GM18870 (cell line): Measurements from ENCODE around the gene CSF2RB.

ENCODE experiments used
- ATAC-seq: cut with Tn5 transposase; IDR thresholded peaks from one replicate; pipeline ENCODE4 v1.9.1; 2021; ENCODE audit warnings: moderate library complexity; ENCODE audit not compliant: unreplicated experiment

Gene CSF2RB

GRCh38 chr22:36913427-36914389 is at the start of gene CSF2RB:
Gene CSF2RB, plus strand, starts transcription at chr22:36913628. Its CDS starts 8,580 bp downstream, at chr22:36922208.
- no peak for ATAC-seq

GRCh38 chr22:36863979-36864378 is 49.4 kb upstream of the CSF2RB start:
- no peak for ATAC-seq

- ATAC-seq: no peak
Measured at GRCh38 chr22:36864454-36865215, 48.8 kb upstream of the CSF2RB start.

GRCh38 chr22:36865346-36865745 is 48.1 kb upstream of the CSF2RB start:
- no peak for ATAC-seq

GRCh38 chr22:36867695-36868094 is 45.7 kb upstream of the CSF2RB start:
- no peak for ATAC-seq

GRCh38 chr22:36868546-36869181 is 44.8 kb upstream of the CSF2RB start:
- no peak for ATAC-seq

GRCh38 chr22:36870250-36870649 is 43.2 kb upstream of the CSF2RB start:
- no peak for ATAC-seq

- no peak for ATAC-seq
Measured at GRCh38 chr22:36871669-36872081, 41.8 kb upstream of the CSF2RB start.

- no peak for ATAC-seq
Measured at GRCh38 chr22:36872084-36872483, 41.3 kb upstream of the CSF2RB start.

- ATAC-seq: no peak
Measured at GRCh38 chr22:36872866-36873498, 40.4 kb upstream of the CSF2RB start.

GRCh38 chr22:36873614-36874308 is 39.7 kb upstream of the CSF2RB start:
- peak; percentile 76 for ATAC-seq

- no peak for ATAC-seq
Measured at GRCh38 chr22:36874309-36874696, 39.1 kb upstream of the CSF2RB start.

- no peak for ATAC-seq
Measured at GRCh38 chr22:36874736-36875135, 38.7 kb upstream of the CSF2RB start.

- ATAC-seq: no peak
Measured at GRCh38 chr22:36875741-36876140, 37.7 kb upstream of the CSF2RB start.

- ATAC-seq: no peak
Measured at GRCh38 chr22:36879775-36880174, 33.7 kb upstream of the CSF2RB start.

- ATAC-seq: no peak
Measured at GRCh38 chr22:36881504-36882245, 31.8 kb upstream of the CSF2RB start.

- no peak for ATAC-seq
Measured at GRCh38 chr22:36884349-36885158, 28.9 kb upstream of the CSF2RB start.

GRCh38 chr22:36885474-36885873 is 28.0 kb upstream of the CSF2RB start:
- ATAC-seq: no peak

- ATAC-seq: no peak
Measured at GRCh38 chr22:36886016-36886415, 27.4 kb upstream of the CSF2RB start.
